K562 (cell line): ENCODE measurements around the gene SIRPB2. TPM values are rescaled to one million over a fixed set of nuclear protein-coding genes. Genes with fewer than 3 reads are reported as not detected.
A peak's percentile ranks its signal among the peaks of the same experiment; 100 is the strongest.

Experiments
- AFF1 ChIP-seq, 2 experiments: fragments of 450-650 bp; IDR thresholded peaks; 2 replicates each; pipeline ENCODE4 v1.6.1; 2018; ENCODE audit warnings: mild to moderate bottlenecking in 2 of 2, low read depth in 1 of 2; ENCODE audit not compliant: partially characterized antibody in 2 of 2
- ATF6 ChIP-seq: sonication (generic); formaldehyde crosslinking; IDR thresholded peaks from 2 replicates; pipeline ENCODE4 v1.4.0; 2020; ENCODE audit warnings: mild to moderate bottlenecking, missing genetic modification reagents
- BRD9 ChIP-seq: fragments of 450-650 bp; IDR thresholded peaks from 2 replicates; pipeline ENCODE4 v1.6.1; 2018; ENCODE audit warnings: low read depth; ENCODE audit not compliant: partially characterized antibody
- CEBPG ChIP-seq, 3 experiments: fragments of 200-800 bp in 1 of 3; sonication (Bioruptor generic) in 1 of 3; sonication (generic) in 1 of 3; formaldehyde crosslinking in 1 of 3; IDR thresholded peaks in 2 of 3; conservative IDR thresholded peaks in 1 of 3; 2 replicates each; pipeline versions ENCODE4 v1.6.1 to v1.8.0; 2016 to 2022; ENCODE audit warnings: missing compliant biosample characterization in 2 of 3, missing genetic modification characterization in 2 of 3, mild to moderate bottlenecking in 1 of 3, missing genetic modification reagents in 1 of 3
- HINFP ChIP-seq: fragments of 450-650 bp; conservative IDR thresholded peaks from 2 replicates; pipeline ENCODE4 v1.6.1; 2016; ENCODE audit warnings: missing genetic modification characterization, low read depth, mild to moderate bottlenecking, control low read depth, missing compliant biosample characterization
- PHF8 ChIP-seq: fragments of 200-600 bp; sonication (generic); IDR thresholded peaks from 2 replicates; pipeline ENCODE4 v1.6.1; 2012; ENCODE audit warnings: mixed run types, mild to moderate bottlenecking, inconsistent platforms, low read length, moderate library complexity, borderline replicate concordance
- POLR2H ChIP-seq: IDR thresholded peaks from 2 replicates; pipeline ENCODE4 v1.6.1; 2016; ENCODE audit warnings: missing genetic modification characterization, low read depth, mild to moderate bottlenecking, control low read depth, missing compliant biosample characterization, moderate library complexity
- SRF ChIP-seq, 2 experiments: fragments of 250-450, 450-650 bp in 1 of 2; sonication (Bioruptor Pico) in 1 of 2; sonication (generic) in 1 of 2; formaldehyde crosslinking; IDR thresholded peaks; 2 replicates each; pipeline versions ENCODE4 v1.5.0 to v1.5.1; 2020 to 2022; ENCODE audit warnings: mild to moderate bottlenecking in 1 of 2, missing genetic modification reagents in 1 of 2
- ZNF121 ChIP-seq: sonication (generic); formaldehyde crosslinking; conservative IDR thresholded peaks from 2 replicates; pipeline ENCODE4 v1.8.0; 2022; ENCODE audit warnings: missing genetic modification reagents
- polyA plus RNA-seq, 8 experiments: library from polyadenylated mRNA; depleted of rRNA in 4 of 8; stranded (reverse) in 5 of 8; unstranded in 3 of 8; fragments of >200 nt; fragmentation: Nextera tagmentation in 2 of 8; fragmentation: Illumina TruSeq in 1 of 8; extraction: Ambion mirVana in 2 of 8; extraction: Trizol in 1 of 8; gene quantifications; 2 replicates each; pipeline versions ENCODE4 v1.2.1 to v1.2.3, GENCODE V29; 2011 to 2014; ENCODE audit warnings: inconsistent platforms in 1 of 8, missing spikeins in 1 of 8
- total RNA-seq, 7 experiments: library from RNA; depleted of rRNA in 6 of 7; stranded (reverse); fragments of >200 nt in 6 of 7; fragmentation: Illumina TruSeq in 2 of 7; extraction: Trizol in 2 of 7; gene quantifications; 2 replicates each; pipeline versions ENCODE4 v1.2.1 to v1.2.3, GENCODE V29; 2011 to 2021; ENCODE audit warnings: low replicate concordance in 1 of 7

SIRPB2 gene
- total and polyA plus RNA-seq, 9 of the 15 experiments (the other 6 are each of a cell fraction or from before 2014, with no cell fraction given) = 0.07 TPM; not detected in 7

- TF ChIP-seq AFF1 (IDR thresholded peaks at IDR 0.05; ENCODE audit: low read depth in 1 of 2, partially characterized antibody in 2 of 2) = peak in 1 of 2 experiments; percentile 27
- 0 out of 2 replicates have a peak, but pooled peaks have one; percentile 13 for TF ChIP-seq ATF6
- TF ChIP-seq ZNF121 (CRISPR knock-in tag) = no peak
- TF ChIP-seq SRF (CRISPR knock-in tag; IDR thresholded peaks at IDR 0.05) = no peak
- 0 out of 2 replicates have a peak, but pooled peaks have one; percentile 43 for TF ChIP-seq HINFP (tag)
- TF ChIP-seq POLR2H (tag) = peak; percentile 54; the same call in 1 of the 2 replicates
- peak; percentile 41; the same call in 1 of the 2 replicates for TF ChIP-seq PHF8
- TF ChIP-seq CEBPG (CRISPR knock-in tag; IDR thresholded peaks at IDR 0.05) = no peak
- TF ChIP-seq CEBPG (tag; conservative IDR thresholded peaks at IDR 0.05 in 1 of 2, IDR thresholded peaks at IDR 0.05 in 1 of 2) = peak in 1 of 2 experiments; percentile 53; a peak in 1 of 4 replicates
- TF ChIP-seq BRD9 = peak; percentile 8
These were observed 23.0 kb downstream of the SIRPB2 start (continued) for GRCh38 chr20:1468117-1468624.
